Endothelial cell of umbilical vein (primary cell): ENCODE results near the gene SSBP3.

Experiments
- EZH2 ChIP-seq: IDR thresholded peaks from 2 replicates; pipeline ENCODE4 v1.6.1; 2012; ENCODE audit warnings: borderline replicate concordance, low read depth, mild to moderate bottlenecking, moderate library complexity, low read length, inconsistent platforms; ENCODE audit not compliant: severe bottlenecking
- FOS ChIP-seq: IDR thresholded peaks from 2 replicates; pipeline ENCODE4 v1.6.1; 2011; ENCODE audit warnings: mild to moderate bottlenecking, low read length, moderate library complexity, borderline replicate concordance; ENCODE audit not compliant: insufficient read depth
- JUN ChIP-seq: IDR thresholded peaks from 2 replicates; pipeline ENCODE4 v1.6.1; 2011; ENCODE audit warnings: borderline replicate concordance, low read depth; ENCODE audit not compliant: insufficient read length, insufficient read depth
- POLR2A ChIP-seq: IDR thresholded peaks from 2 replicates; pipeline ENCODE4 v1.6.1; 2012; ENCODE audit warnings: low read depth, mild to moderate bottlenecking, control low read depth, low read length
- POLR2AphosphoS5 ChIP-seq: IDR thresholded peaks from 2 replicates; pipeline ENCODE4 v1.6.1; 2012; ENCODE audit warnings: low read depth, mild to moderate bottlenecking, control low read depth, low read length, moderate library complexity; ENCODE audit not compliant: insufficient read depth
- TF ChIP-seq, protein P1 (sequence below), 2 donors: IDR thresholded peaks; 1 replicate in 1 of 2; 2 replicates in 1 of 2; pipeline ENCODE4 v1.5.1; 2011; ENCODE audit warnings: low read length in 2 of 2, mild to moderate bottlenecking in 2 of 2, moderate library complexity in 2 of 2, control low read depth in 1 of 2, inconsistent platforms in 1 of 2, low read depth in 1 of 2; ENCODE audit not compliant: insufficient read depth in 1 of 2; ENCODE audit errors: extremely low read depth in 1 of 2
- TF ChIP-seq, protein P2 (sequence below): IDR thresholded peaks from 2 replicates; pipeline ENCODE4 v1.6.1; 2011; ENCODE audit not compliant: insufficient read depth, insufficient read length

DNA sequence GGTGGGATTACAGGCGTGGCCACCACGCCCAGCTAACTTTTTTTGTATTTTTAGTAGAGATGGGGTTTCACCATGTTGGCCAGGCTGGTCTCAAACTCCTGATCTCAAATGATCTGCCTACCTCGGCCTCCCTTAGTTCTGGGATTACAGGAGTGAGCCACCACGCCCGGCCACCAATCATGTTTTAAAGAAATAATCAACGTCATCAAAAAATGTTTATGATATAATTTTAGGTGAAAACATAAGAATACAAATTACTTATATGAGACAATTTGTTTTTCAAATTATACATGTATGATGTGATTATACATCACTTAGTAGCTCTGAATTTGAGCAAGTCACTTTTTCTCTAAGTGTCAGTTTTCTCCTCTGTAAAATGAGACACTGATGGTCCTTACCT is 31.6 kb upstream of the SSBP3 start:
- TF ChIP-seq, protein P1, sequence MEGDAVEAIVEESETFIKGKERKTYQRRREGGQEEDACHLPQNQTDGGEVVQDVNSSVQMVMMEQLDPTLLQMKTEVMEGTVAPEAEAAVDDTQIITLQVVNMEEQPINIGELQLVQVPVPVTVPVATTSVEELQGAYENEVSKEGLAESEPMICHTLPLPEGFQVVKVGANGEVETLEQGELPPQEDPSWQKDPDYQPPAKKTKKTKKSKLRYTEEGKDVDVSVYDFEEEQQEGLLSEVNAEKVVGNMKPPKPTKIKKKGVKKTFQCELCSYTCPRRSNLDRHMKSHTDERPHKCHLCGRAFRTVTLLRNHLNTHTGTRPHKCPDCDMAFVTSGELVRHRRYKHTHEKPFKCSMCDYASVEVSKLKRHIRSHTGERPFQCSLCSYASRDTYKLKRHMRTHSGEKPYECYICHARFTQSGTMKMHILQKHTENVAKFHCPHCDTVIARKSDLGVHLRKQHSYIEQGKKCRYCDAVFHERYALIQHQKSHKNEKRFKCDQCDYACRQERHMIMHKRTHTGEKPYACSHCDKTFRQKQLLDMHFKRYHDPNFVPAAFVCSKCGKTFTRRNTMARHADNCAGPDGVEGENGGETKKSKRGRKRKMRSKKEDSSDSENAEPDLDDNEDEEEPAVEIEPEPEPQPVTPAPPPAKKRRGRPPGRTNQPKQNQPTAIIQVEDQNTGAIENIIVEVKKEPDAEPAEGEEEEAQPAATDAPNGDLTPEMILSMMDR (IDR thresholded peaks at IDR 0.05; ENCODE audit: extremely low read depth in 1 of 2, insufficient read depth in 1 of 2, low read depth in 1 of 2, low read length in 2 of 2) = no peak
- TF ChIP-seq EZH2 (no peak), POLR2A (no peak), POLR2AphosphoS5 (no peak), FOS (no peak), JUN (no peak)
- TF ChIP-seq, protein P2, sequence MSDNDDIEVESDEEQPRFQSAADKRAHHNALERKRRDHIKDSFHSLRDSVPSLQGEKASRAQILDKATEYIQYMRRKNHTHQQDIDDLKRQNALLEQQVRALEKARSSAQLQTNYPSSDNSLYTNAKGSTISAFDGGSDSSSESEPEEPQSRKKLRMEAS = no peak
